ENCODE results near the gene RMDN3. TPM values are rescaled to one million over a fixed set of nuclear protein-coding genes. Genes with fewer than 3 reads are reported as not detected.

The RMDN3 gene
- total RNA-seq, 1 donor from 2014 or later: 17.3 TPM

- intact Hi-C loops (cut with DNase I): no loop called here
- ATAC-seq (ENCODE audit: poor library complexity): no peak
- DNase-seq: no peak
Measured at GRCh38 chr15:40775007-40775406, 20.0 kb upstream of the RMDN3 start.

- DNase-seq (no peak), ATAC-seq (ENCODE audit: poor library complexity) (no peak)
- intact Hi-C loops (cut with DNase I): no loop called here
Measured at GRCh38 chr15:40773902-40774301, 18.8 kb upstream of the RMDN3 start.

- no peak for DNase-seq
- intact Hi-C loops (cut with DNase I): no loop called here
- no peak for ATAC-seq (ENCODE audit: poor library complexity)
Measured at GRCh38 chr15:40773496-40773895, 18.4 kb upstream of the RMDN3 start.

GRCh38 chr15:40772014-40772413, 17.0 kb upstream of the RMDN3 start:
- no peak for ATAC-seq (ENCODE audit: poor library complexity)
- no peak for DNase-seq
- intact Hi-C loops (cut with DNase I): no loop called here

GRCh38 chr15:40771242-40771641, 16.2 kb upstream of the RMDN3 start:
- intact Hi-C loops (cut with DNase I): no loop called here
- DNase-seq: no peak
- no peak for ATAC-seq (ENCODE audit: poor library complexity)

- DNase-seq: no peak
- ATAC-seq (ENCODE audit: poor library complexity): no peak
- intact Hi-C loops (cut with DNase I): no loop called here
Measured at GRCh38 chr15:40770147-40770721, 15.2 kb upstream of the RMDN3 start.

- intact Hi-C loops (cut with DNase I): no loop called here
- no peak for DNase-seq
- ATAC-seq (ENCODE audit: poor library complexity): no peak
Measured at GRCh38 chr15:40769274-40770146, 14.5 kb upstream of the RMDN3 start, which contains the start of gene C15orf62. C15orf62 (plus strand) TSS chr15:40769980; CDS start chr15:40770496, 516 bp downstream.

GRCh38 chr15:40768521-40769273, 13.6 kb upstream of the RMDN3 start:
- intact Hi-C loops (cut with DNase I): no loop called here
- ATAC-seq (ENCODE audit: poor library complexity) (no peak), DNase-seq (no peak)

- intact Hi-C loops (cut with DNase I): no loop called here
- DNase-seq: no peak
- ATAC-seq (ENCODE audit: poor library complexity): no peak
Measured at GRCh38 chr15:40767838-40768500, 12.9 kb upstream of the RMDN3 start.

- intact Hi-C loops (cut with DNase I): no loop called here
- DNase-seq (no peak), ATAC-seq (ENCODE audit: poor library complexity) (no peak)
Measured at GRCh38 chr15:40766906-40767837, 12.1 kb upstream of the RMDN3 start.

- no peak for DNase-seq
- intact Hi-C loops (cut with DNase I): no loop called here
- no peak for ATAC-seq (ENCODE audit: poor library complexity)
Measured at GRCh38 chr15:40766194-40766815, 11.3 kb upstream of the RMDN3 start.

- intact Hi-C loops (cut with DNase I): no loop called here
- DNase-seq (no peak), ATAC-seq (ENCODE audit: poor library complexity) (peak; percentile 7)
Measured at GRCh38 chr15:40764629-40765103, 9.6 kb upstream of the RMDN3 start.

- intact Hi-C loops (cut with DNase I): no loop called here
- peak; percentile 82 for DNase-seq
- peak; percentile 83 for ATAC-seq (ENCODE audit: poor library complexity)
Measured at GRCh38 chr15:40763801-40764628, 9.0 kb upstream of the RMDN3 start, which contains the start of gene GCHFR. GCHFR (plus strand) TSS chr15:40764068; CDS start chr15:40764181, 113 bp downstream.

- ATAC-seq (ENCODE audit: poor library complexity) (peak; percentile 25), DNase-seq (peak; percentile 83)
- intact Hi-C loops (cut with DNase I): no loop called here
Measured at GRCh38 chr15:40762919-40763800, 8.1 kb upstream of the RMDN3 start.

GRCh38 chr15:40759961-40760360, 4.9 kb upstream of the RMDN3 start:
- ATAC-seq (ENCODE audit: poor library complexity): no peak

More at GRCh38 chr15:40759961-40760360, 4.9 kb upstream of the RMDN3 start:
- DNase-seq: no peak
- intact Hi-C loops (cut with DNase I): loop anchor here (10.0 kb wide), 1 partner anchor 65 kb away; the partner anchor contains the start of gene RAD51
